DMS79 treated with DMSO at 0.1 percent for 48 hours (cell line): ENCODE measurements around the gene NPHS1.
A peak's percentile ranks its signal among the peaks of the same experiment; 100 is the strongest.
"Not testable (repeated sequence)": the region's sequence is repeated elsewhere in the genome, so short reads cannot be mapped to it uniquely, and the experiment has no call there.

ENCODE experiments used
- DNase-seq: peaks from one replicate; lab custom pipeline; 2025; lab: John Stamatoyannopoulos, UW

Gene NPHS1

GRCh38 chr19:35851213-35852028, 883 bp downstream of the NPHS1 start:
- DNase-seq = no peak

- DNase-seq = no peak
These were observed 3.3 kb downstream of the NPHS1 start for GRCh38 chr19:35848919-35849505.

- DNase-seq = no peak
These were observed 3.8 kb downstream of the NPHS1 start for GRCh38 chr19:35848486-35848885.

- no peak for DNase-seq
These were observed 4.4 kb downstream of the NPHS1 start for GRCh38 chr19:35847911-35848310.

GRCh38 chr19:35846038-35846668, 6.2 kb downstream of the NPHS1 start:
- peak; percentile 18 for DNase-seq

- DNase-seq = no peak
These were observed 6.9 kb downstream of the NPHS1 start for GRCh38 chr19:35845215-35846037.

- DNase-seq = no peak
These were observed 7.7 kb downstream of the NPHS1 start for GRCh38 chr19:35844482-35845214.

GRCh38 chr19:35843676-35844481, 8.4 kb downstream of the NPHS1 start:
- DNase-seq = no peak

GRCh38 chr19:35842666-35843272, 9.5 kb downstream of the NPHS1 start:
- no peak for DNase-seq

GRCh38 chr19:35841961-35842595, 10.2 kb downstream of the NPHS1 start:
- DNase-seq = no peak

GRCh38 chr19:35836096-35836495, 16.2 kb downstream of the NPHS1 start:
- DNase-seq = not testable (repeated sequence)

- DNase-seq = no peak
These were observed 18.3 kb downstream of the NPHS1 start for GRCh38 chr19:35833972-35834371.

GRCh38 chr19:35832054-35832453, 20.2 kb downstream of the NPHS1 start:
- DNase-seq = no peak

GRCh38 chr19:35830986-35831385, 21.3 kb downstream of the NPHS1 start:
- DNase-seq = no peak

GRCh38 chr19:35828692-35829301, 23.5 kb downstream of the NPHS1 start:
- DNase-seq = no peak

GRCh38 chr19:35824150-35824549, 28.2 kb downstream of the NPHS1 start:
- DNase-seq = no peak

GRCh38 chr19:35822579-35822978, 29.7 kb downstream of the NPHS1 start:
- DNase-seq = no peak

- DNase-seq = no peak
These were observed 33.9 kb downstream of the NPHS1 start for GRCh38 chr19:35818445-35818844.

GRCh38 chr19:35816846-35817245, 35.5 kb downstream of the NPHS1 start:
- DNase-seq = no peak
